Transverse colon (tissue), 4 donors: ENCODE data around the gene LNX2. TPM values are rescaled to one million over a fixed set of nuclear protein-coding genes. Genes with fewer than 3 reads are reported as not detected.

ENCODE experiments used
- DNase-seq: peaks from one replicate; pipeline ENCODE4 v3.0.0-alpha.2; 2019
- H3K27ac ChIP-seq, 4 donors: fragments of 200-600 bp; sonication (generic); 2 replicates each; pipeline ENCODE4 v1.5.1; 2016 to 2018; ENCODE audit warnings: inconsistent platforms in 4 of 4
- H3K27me3 ChIP-seq: fragments of 200-600 bp; sonication (generic); 2 replicates; pipeline ENCODE4 v1.5.1; 2017; ENCODE audit warnings: inconsistent platforms
- H3K36me3 ChIP-seq, 4 donors: fragments of 200-600 bp; sonication (generic); 2 replicates each; pipeline ENCODE4 v1.5.1; 2017 to 2019; ENCODE audit warnings: inconsistent platforms in 4 of 4
- H3K4me1 ChIP-seq, 4 donors: fragments of 200-600 bp; sonication (generic); 2 replicates each; pipeline ENCODE4 v1.5.1; 2017 to 2020; ENCODE audit warnings: inconsistent platforms in 4 of 4
- H3K4me3 ChIP-seq, 4 donors: fragments of 200-600 bp; sonication (generic); 1 replicate in 1 of 4; 2 replicates in 3 of 4; pipeline versions ENCODE4 v1.5.1 to v1.6.1; 2017 to 2019; ENCODE audit warnings: inconsistent platforms in 4 of 4
- H3K9me3 ChIP-seq, 2 donors: fragments of 200-600 bp; sonication (generic); 2 replicates each; pipeline ENCODE4 v1.5.1; 2017 to 2019; ENCODE audit warnings: inconsistent platforms in 2 of 2
- CTCF ChIP-seq, 5 experiments: fragments of 200-600 bp in 3 of 5; fragments of 450-650 bp in 2 of 5; sonication (generic) in 3 of 5; IDR thresholded peaks; 1 replicate in 2 of 5; 2 replicates in 3 of 5; pipeline ENCODE4 v1.5.1; 2016 to 2017; ENCODE audit warnings: antibody characterized with exemption in 5 of 5, inconsistent platforms in 3 of 5, mild to moderate bottlenecking in 2 of 5, moderate library complexity in 1 of 5
- EP300 ChIP-seq: sonication (generic); formaldehyde crosslinking; IDR thresholded peaks from one replicate; pipeline ENCODE4 v1.6.1; 2017; ENCODE audit warnings: antibody characterized with exemption, low read depth
- POLR2A ChIP-seq: fragments of 450-650 bp; IDR thresholded peaks from one replicate; pipeline ENCODE4 v1.6.1; 2016; ENCODE audit warnings: antibody characterized with exemption, mild to moderate bottlenecking, moderate library complexity
- POLR2AphosphoS5 ChIP-seq, 3 donors: sonication (generic); formaldehyde crosslinking; IDR thresholded peaks; one replicate each; pipeline ENCODE4 v1.6.1; 2016; ENCODE audit warnings: antibody characterized with exemption in 3 of 3
- WGBS, 2 donors: methylation state at CpG; one replicate each; pipeline ENCODE4 v1.1.5; 2018; ENCODE audit warnings: low coverage in 1 of 2; 5-methylcytosine and 5-hydroxymethylcytosine counted together
- in situ Hi-C, 4 donors: fragments of 200-750 bp; cut with MboI; loops; one replicate each; pipeline versions ENCODE4 v1.15.0 to v1.15.1; 2017; ENCODE audit warnings: low sequenced_read_pairs in 3 of 4, low pct_ligation_motif_present in 1 of 4, low pct_unique_long_range_greater_than_20kb in 1 of 4
- intact Hi-C: fragments of 100-400 bp; cut with DNase I; formaldehyde crosslinking; loops from one replicate; pipeline ENCODE4 v1.15.1; 2023; ENCODE audit warnings: low total_unique reads
- total RNA-seq, 4 donors: library from RNA; depleted of rRNA; stranded (reverse); fragments of >200 nt; gene quantifications; one replicate each; pipeline ENCODE4 v1.1.0, GENCODE V29; 2016

LNX2 gene
- total RNA-seq, 4 donors from 2014 or later, result 1.8 to 29.6 (median 18.9) TPM

DNA sequence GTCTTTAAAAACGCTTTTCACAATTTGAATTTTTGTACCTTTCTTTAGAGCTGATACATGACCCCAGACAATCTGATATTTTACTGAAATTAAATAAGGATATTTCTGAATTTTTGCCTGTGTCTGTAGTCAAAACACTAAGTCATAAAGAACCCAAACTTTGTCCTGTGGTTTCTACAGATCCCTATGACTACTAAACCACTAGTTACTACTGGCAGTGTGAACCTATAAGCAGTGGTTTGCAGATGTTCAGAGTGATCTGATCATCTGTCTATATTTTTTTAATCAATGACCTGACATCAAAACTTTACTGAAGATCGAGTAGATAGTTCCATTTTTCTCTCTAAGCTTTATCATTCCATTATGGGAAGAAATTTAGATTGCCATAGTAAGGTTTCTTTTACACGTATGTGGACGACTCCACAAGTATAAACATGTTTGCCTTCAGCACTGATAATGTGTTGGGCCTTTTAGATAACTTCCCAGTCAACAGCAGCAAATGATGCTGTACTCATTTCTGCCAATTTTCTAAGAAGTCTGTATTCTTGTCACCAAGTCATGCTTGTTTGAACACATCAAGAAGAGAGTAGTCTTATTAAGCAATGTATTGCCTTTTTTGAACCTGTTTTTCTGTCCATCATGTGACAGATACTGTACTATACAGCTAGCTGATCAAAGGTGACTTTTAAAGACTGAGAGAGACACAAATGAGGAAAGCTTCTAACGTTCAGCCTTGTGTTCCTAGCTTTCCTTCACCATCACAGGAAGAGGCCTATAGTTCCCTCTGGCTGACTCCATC, 23.2 kb upstream of the LNX2 start:
- H3K4me1 ChIP-seq, result peaks cover 9 to 48% (median 25%) of the 10 kb centered on the region in 4 donors
- DNase-seq, result no peak
- TF ChIP-seq CTCF (IDR thresholded peaks at IDR 0.05) (no peak), POLR2AphosphoS5 (IDR thresholded peaks at IDR 0.05) (no peak), POLR2A (no peak), EP300 (no peak)

GRCh38 chr13:27641711-27642502, 21.6 kb upstream of the LNX2 start:
- no peak overlapping the region for H3K4me3 ChIP-seq
- H3K27me3 ChIP-seq, result no peaks in the 10 kb centered on the region
- H3K27ac ChIP-seq, result peak overlapping the region in 1 of 4 donors; percentile 30
- in situ Hi-C loops, result no loop called here
- H3K36me3 ChIP-seq, result no peaks in the 10 kb centered on the region
- peaks cover 13 to 63% (median 28%) of the 10 kb centered on the region in 4 donors for H3K4me1 ChIP-seq
- WGBS, 2 donors, result 83 to 90% methylated on average over 3 to 4 of the region's 4 CpGs
- DNase-seq, result no peak
- H3K9me3 ChIP-seq, result no peaks in the 10 kb centered on the region
- TF ChIP-seq POLR2A, result no peak
- TF ChIP-seq POLR2AphosphoS5 (IDR thresholded peaks at IDR 0.05), result no peak
- TF ChIP-seq EP300, result no peak
- no peak for TF ChIP-seq CTCF (IDR thresholded peaks at IDR 0.05)
- intact Hi-C loops, result no loop called here

More for the DNA sequence above, 23.2 kb upstream of the LNX2 start:
- no peaks in the 10 kb centered on the region for H3K9me3 ChIP-seq
- in situ Hi-C loops (no loop called here), intact Hi-C loops (no loop called here)
- H3K27ac ChIP-seq, result peak overlapping the region; percentile 4 to 42 (median 30)
- no peak overlapping the region for H3K4me3 ChIP-seq
- 73 to 74% methylated on average over 5 of the region's 5 CpGs for WGBS, 2 donors
- H3K27me3 ChIP-seq, result no peaks in the 10 kb centered on the region
- peaks cover 0 to 5% (median 1%) of the 10 kb centered on the region in 4 donors for H3K36me3 ChIP-seq

DNA sequence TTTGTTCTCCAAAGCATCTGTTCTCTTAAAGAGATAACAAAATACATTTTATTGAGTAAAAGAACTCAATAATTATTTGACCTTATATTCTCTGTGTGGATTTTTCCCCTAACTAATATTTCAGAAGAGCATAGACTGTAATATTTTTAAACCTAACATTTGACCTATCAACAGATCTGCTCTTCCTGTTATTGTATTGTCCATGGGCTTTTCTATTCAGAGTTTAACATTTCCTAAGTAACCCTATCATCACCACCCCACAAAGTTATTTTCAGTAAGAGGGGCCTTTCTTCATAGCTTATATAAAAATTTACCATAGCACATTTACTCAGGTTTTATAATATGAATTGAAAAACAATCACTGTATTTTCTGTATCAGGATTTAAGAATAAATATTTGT, 18.9 kb upstream of the LNX2 start:
- TF ChIP-seq EP300 (no peak), CTCF (IDR thresholded peaks at IDR 0.05) (no peak), POLR2AphosphoS5 (IDR thresholded peaks at IDR 0.05) (no peak), POLR2A (no peak)
- no peak for DNase-seq
- H3K4me3 ChIP-seq, result no peak overlapping the region
- no peaks in the 10 kb centered on the region for H3K36me3 ChIP-seq
- no peaks in the 10 kb centered on the region for H3K27me3 ChIP-seq
- H3K9me3 ChIP-seq, result no peaks in the 10 kb centered on the region
- in situ Hi-C loops (no loop called here), intact Hi-C loops (no loop called here)
- H3K4me1 ChIP-seq, result peaks cover 6 to 68% (median 22%) of the 10 kb centered on the region in 4 donors
- peak overlapping the region; percentile 12 to 60 (median 54) for H3K27ac ChIP-seq

DNA sequence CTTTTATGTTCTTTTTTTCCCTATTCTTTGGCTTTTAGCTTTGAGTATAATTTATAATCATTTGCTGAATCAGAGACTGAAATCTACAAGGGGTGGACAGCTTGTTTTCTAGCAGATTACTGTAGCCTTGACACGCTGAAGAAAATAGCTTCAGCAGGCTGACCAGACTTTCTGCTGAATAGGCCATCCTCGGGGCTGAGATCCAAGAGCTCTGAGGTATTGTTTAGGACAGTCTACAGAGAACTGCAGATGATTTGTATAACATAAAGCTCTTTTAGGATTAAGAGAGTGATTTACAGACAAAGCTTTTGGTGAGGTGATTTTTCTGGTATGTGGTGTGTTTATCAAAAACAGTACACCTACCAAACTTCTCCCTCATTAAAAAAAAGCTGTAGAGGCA, 18.2 kb upstream of the LNX2 start:
- Histone ChIP-seq H3K27me3 (no peaks in the 10 kb centered on the region), H3K9me3 (no peaks in the 10 kb centered on the region), H3K27ac (peak overlapping the region; percentile 12 to 60 (median 54)), H3K4me3 (no peak overlapping the region), H3K36me3 (no peaks in the 10 kb centered on the region), H3K4me1 (peaks cover 2 to 68% (median 16%) of the 10 kb centered on the region in 4 donors)
- no peak for DNase-seq
- in situ Hi-C loops, result no loop called here
- 57 to 72% methylated on average over 2 of the region's 2 CpGs for WGBS, 2 donors
- TF ChIP-seq EP300, result no peak
- TF ChIP-seq POLR2A, result no peak
- TF ChIP-seq POLR2AphosphoS5 (IDR thresholded peaks at IDR 0.05), result no peak
- TF ChIP-seq CTCF (IDR thresholded peaks at IDR 0.05), result no peak
- intact Hi-C loops, result no loop called here
